IPS-18c (cell line): ENCODE data around the gene SGTA.

Source experiments
- H3K4me3 ChIP-seq: 2 replicates; pipeline ENCODE4 v1.7.0; 2013; ENCODE audit warnings: low read depth, mild to moderate bottlenecking, low read length, moderate library complexity; ENCODE audit not compliant: insufficient read depth
- H3K9me3 ChIP-seq: one replicate; pipeline ENCODE4 v1.6.1; 2013; ENCODE audit warnings: mild to moderate bottlenecking, low read length, moderate library complexity; ENCODE audit not compliant: control insufficient read depth, insufficient read depth

Gene SGTA

DNA sequence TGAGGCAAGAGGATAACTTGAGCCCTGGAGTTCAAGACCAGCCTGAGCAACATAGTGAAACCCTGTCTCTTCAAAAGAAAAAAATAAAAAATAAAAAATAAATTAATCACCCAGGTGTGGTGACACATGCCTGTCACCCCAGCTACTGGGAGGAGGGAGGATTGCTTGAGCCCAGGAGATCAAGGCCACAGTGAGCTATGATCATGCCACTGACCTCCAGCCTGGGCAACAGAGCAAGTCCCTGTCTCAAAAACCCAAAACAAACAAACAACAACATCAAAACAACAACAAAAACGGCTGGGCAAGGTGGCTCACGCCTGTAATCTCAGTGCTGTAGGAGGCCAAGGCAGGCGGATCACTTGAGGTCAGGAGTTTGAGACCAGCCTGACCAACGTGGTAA is 39.0 kb downstream of the SGTA start:
- H3K4me3 ChIP-seq = no peak overlapping the region

DNA sequence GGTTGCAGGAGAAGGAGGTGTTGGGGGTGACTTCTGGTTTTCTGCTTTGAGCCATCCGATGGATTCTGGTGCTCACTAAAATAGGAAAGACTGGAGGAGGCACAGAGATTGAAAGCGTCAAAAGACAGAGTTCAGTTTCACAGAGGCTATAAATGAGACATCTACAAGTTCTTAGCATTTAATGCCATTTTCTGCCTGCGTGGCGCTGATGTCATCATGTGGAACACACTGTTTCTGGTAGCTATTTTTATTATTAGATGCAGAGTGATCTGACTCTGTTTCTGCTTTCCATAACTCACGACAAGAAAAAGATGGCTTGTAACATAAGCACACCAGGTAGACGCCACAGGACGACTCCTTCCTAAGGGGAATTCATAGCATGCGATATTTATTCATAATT is 40.0 kb downstream of the SGTA start:
- Histone ChIP-seq H3K9me3 (no peaks in the 10 kb centered on the region), H3K4me3 (no peak overlapping the region)

More for the DNA sequence above, 39.0 kb downstream of the SGTA start:
- H3K9me3 ChIP-seq = no peaks in the 10 kb centered on the region

DNA sequence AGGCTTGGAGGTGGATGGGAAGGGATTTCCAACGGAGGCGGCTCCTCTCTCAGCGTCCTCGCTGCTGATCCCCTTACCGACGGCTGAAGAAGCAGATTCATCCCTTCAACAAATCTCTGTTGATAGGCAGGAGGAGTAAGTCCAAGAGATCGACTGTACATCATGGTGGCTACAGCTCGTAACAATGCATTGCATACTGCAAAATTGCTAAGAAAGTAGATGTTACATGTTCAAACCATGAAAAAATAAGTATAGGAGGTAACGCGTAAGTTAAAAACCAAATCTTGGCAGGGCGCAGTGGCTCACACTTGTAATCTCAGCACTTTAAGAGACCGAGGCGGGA is 42.8 kb downstream of the SGTA start:
- no peaks in the 10 kb centered on the region for H3K9me3 ChIP-seq
- H3K4me3 ChIP-seq = no peak overlapping the region

DNA sequence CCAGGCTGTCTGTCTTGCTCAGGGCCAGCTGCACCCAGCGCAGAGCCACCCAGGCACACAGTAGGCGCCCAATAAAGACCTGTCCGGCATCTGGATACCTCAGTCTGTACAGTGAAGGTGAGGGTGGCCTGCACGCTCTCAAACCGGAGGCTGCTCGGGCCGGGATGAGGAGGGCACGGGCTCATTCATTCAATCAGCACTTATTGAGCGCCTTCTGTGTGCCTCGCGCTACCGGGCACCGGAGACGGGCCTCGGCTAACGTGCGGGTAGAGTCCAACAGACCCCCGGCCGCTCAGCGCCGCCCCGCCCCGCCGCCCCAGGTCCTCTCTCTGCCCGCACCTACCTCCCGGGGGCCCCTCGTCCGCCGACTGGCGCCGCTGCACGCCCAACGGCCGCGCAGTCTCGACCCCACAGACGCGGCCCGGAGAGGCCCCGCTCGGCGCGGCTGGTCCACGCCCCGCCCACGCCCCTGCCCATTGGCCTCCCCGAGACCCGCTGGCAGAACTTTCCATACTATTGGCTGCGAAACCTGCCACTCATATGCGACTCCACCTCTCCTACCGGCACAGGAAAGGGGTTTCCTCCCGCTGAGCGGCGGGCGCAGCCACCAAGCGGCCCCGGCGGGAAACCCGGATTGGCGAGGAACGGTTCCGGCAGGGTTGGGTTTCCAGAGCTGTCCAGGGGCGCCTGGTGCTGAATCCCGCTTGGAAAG is 43.3 kb downstream of the SGTA start, which contains the start of gene SLC39A3:
Gene SLC39A3, minus strand, starts transcription at position 416 of the 712 bp plus-strand sequence. CDS start 2,760 bp downstream, outside the sequence.
- H3K4me3 ChIP-seq = peak within 1 kb of the TSS; percentile 86
- H3K9me3 ChIP-seq = no peaks in the 10 kb centered on the region

DNA sequence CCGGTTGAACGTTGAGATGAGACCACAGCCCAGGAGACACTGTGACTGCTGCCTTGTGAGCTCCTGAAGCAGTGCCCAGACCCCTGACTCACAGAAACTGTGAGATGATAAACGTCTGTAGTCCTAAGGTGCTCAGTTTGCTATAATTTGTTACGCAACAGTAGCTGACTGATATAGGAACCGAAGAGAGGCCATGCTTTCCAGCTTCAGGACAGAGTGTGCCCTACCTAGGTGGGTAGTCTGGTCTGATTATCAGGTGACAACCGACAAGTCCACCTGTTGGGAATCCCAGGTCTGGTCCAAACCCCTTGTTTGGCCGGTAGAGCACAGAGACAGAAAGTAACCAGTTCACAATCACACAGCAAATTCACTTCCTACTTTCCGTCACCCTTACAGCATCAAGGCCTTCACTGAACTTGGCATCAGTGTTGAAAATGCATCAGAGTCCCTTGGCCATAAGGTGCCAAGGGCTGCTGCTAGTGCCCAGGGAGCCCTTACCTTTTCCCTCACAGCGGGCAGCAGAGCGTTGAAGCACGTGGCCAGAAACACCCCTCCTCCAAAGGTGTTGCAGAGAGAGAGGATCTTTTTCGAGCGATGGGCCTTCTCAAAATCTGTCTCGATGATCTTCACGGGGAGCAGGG is 46.4 kb downstream of the SGTA start:
- peaks cover 2% of the 10 kb centered on the region for H3K9me3 ChIP-seq
- no peak overlapping the region for H3K4me3 ChIP-seq

DNA sequence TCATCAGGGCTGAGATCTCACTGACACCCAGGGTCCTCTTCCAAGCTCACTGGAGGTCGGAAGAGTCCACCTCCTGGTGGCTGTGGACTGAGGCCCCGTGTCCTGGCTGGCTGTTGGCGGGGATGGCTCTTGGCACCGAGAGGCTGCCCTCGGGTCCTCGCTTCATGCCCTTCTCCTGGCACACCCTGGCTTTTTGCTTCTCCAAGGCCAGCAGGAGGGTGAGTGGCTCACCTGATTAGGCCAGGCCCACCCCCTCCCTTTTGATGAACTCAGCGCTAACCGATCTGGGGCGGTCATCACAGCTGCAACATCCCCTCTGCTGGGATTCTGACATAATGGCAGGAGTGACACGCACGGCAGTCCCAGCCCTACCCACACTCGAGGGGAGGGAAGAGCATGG is 47.7 kb downstream of the SGTA start:
- H3K4me3 ChIP-seq = no peak overlapping the region
- H3K9me3 ChIP-seq = peaks cover 2% of the 10 kb centered on the region

DNA sequence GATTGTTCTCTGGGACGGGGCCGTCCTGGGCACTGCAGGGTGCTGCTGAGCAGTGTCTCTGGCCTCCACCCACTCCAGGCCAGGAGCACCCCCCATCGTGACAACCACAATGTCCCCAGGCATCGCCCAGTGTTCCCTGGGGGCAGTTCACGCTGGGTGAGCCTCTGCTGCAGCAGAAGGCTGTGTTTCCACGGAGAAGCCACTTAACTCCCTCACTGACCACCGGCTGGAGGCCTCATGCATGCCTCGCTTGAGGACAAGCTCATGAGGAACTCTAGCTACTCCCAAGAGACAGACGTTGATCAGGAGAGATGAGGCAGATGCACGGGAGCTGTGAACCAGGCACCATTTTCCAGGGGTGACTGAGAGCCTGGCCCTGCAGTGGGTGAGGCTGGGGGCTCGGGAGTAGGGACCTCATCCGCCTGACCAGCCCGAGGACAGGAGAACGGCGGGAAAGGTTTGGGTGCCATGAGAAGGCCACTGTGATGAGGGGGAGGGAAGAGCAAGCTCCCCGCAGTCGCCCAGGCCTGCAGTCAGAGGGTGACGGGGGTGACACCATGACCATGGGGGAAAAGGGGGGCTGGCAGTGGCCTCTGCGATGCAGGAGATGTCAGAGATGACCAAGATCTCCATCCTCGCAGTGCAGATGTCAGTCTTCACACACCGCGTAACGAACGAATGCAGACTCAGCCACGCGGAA is 48.3 kb downstream of the SGTA start:
- H3K9me3 ChIP-seq = peaks cover 2% of the 10 kb centered on the region
- no peak overlapping the region for H3K4me3 ChIP-seq

DNA sequence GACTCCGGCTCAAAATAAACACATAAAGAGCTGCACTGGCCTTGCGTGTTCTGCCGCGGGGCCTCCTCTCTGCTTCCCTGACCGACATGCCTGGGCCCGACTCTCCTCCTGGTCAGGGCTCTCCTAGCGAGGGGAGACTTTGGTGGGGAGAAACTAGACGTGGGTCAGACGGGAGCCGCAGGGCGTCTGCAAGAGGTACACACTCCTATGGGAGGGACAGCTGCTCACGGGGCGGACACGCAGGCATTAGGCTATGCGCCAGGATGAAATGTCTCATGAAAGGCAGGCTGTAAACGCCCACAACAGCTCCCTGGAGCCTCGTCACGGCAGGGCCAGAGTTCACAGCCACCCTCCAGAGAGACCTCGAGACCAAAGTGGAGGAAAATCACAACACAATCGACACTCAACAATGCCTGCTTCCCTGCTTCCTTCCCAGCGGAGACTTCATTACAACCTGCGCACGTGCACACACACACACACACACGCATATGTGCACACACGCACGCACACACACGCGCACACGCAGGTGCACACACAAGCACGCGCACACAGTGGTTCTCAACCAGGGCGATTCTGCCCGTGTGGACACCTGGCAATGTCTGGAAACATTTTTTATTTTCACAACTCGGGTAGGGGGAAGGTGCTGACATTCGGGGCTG is 49.0 kb downstream of the SGTA start:
- no peak overlapping the region for H3K4me3 ChIP-seq
- H3K9me3 ChIP-seq = peaks cover 2% of the 10 kb centered on the region

DNA sequence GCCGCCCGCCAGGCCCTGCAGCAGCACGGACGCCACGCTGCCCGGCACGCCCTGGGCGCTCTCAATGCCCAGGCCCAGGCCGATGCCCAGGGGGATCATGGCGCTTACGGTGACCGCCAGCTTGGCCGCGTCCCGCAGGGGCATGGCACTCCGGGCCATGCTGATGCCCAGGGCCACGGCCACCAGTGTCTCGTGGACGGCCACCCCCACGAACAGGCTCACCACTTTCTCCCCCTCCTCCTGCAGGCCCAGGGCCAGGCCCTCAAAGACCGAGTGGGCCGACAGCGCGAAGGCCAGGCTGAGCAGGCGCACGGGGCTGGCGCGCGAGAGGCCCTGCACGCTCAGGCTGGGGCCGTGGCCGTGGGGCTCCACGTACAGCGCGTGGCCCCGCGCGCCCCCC is 50.2 kb downstream of the SGTA start:
- H3K4me3 ChIP-seq = no peak overlapping the region
- peaks cover 2% of the 10 kb centered on the region for H3K9me3 ChIP-seq

DNA sequence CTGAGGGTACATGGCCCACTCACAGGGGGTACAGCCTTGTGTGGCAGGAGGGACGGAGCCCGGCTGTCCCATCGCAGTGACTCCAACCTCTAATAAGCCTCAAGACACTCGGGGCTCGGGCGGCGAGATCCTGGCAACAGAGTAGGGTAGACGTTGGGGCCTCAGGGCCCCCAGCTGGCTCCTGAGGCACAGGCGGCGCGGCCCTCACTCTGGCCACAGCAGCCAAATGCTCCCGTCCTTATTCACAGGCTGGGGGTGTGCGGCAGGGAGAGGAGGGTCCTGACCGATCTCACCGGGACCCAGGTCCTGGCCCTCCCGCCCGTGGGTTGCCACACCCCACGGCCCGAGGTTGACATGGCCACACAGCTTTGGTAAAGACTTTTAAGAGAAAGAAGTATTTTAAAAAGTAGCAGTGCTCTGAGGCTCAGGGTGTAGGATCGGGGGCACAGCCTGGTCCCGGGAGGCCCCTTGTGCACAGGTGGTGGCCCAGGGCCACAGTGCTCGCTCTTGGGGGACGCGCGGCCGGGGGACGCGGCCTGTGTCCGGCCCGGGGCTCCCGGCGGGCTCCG is 50.8 kb downstream of the SGTA start:
- peaks cover 2% of the 10 kb centered on the region for H3K9me3 ChIP-seq
- no peak overlapping the region for H3K4me3 ChIP-seq

DNA sequence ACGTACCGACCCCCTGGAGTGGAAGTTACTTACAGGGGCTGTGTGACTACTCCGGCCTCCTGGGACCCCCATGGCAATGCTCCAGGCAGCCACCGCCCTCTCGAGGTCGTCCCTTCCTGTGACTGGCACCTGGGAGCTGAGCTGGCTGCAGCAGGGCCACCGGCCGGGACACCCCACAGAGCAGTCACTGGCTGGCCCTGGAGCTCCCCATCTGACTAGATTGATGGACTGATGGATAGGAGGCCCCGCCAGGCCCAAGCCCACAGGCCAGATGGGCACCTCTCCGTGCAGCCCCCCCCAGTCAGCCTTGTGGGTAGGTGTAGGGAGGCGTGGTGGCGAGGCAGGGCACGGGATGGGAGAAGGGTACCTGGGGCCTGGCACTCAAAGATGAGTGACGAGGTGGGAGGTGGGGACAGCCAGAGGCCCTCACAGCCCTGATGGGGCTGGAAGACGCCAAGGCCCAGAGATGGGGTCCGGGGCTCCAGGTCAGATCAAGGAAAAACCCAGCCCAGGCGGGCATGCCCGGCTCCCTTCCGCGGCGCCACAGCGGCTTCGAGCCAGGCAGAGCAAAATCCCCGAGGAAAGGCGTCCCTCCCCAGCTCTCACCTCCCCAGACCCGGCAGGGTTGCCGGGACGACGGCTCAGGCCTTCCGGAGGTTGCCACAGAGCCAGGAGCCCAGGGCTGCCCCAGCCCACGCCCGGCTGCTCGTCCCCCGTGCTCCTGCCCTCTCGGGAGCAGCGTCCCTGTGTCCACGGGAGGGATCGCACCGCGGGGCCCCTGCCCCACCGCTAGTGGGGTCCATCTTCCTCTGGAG is 51.7 kb downstream of the SGTA start:
- Histone ChIP-seq H3K9me3 (peaks cover 2% of the 10 kb centered on the region), H3K4me3 (no peak overlapping the region)

DNA sequence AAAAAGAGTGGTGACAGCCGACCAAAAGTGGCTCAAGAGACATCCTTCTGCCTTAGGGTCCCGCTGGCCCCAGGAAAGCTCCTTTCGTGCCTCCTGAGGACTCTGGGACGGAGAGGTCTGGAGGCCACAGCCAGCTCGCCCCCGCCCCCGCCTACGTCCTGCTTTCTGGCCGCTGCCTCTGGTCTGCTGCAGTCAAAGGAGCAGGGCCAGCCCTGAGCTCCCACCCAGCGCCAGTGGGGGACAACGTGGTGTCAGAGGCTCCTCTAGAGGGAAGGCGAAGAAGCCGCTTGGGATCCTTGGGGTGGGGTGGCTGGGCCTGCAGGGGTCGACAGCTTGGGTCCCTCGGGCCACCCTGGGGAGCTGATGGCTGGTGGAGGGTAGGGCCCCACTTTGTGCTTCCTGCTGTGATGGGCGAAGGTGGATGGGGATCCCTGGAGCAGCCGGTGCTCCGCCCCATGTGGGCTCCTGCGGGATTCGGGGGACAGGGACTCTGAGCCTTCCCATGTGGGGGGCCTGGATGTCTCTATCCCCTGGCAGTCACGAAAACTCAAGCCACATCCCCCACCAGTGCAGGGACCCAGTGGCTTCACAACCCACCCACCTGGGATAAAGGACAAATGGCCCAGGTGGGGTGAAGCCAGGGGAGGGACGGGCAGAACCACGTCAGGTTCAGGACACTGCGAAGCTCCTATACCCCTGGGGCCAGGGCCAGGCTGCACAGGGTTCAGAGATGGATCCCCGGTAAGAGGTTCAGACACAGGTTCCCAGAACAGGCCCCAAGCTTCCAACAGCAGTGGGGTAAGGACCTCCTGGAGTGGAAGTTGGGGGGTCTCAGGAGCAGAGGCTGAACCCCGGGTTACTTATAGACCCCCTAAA is 52.9 kb downstream of the SGTA start:
- Histone ChIP-seq H3K4me3 (no peak overlapping the region), H3K9me3 (peaks cover 2% of the 10 kb centered on the region)

DNA sequence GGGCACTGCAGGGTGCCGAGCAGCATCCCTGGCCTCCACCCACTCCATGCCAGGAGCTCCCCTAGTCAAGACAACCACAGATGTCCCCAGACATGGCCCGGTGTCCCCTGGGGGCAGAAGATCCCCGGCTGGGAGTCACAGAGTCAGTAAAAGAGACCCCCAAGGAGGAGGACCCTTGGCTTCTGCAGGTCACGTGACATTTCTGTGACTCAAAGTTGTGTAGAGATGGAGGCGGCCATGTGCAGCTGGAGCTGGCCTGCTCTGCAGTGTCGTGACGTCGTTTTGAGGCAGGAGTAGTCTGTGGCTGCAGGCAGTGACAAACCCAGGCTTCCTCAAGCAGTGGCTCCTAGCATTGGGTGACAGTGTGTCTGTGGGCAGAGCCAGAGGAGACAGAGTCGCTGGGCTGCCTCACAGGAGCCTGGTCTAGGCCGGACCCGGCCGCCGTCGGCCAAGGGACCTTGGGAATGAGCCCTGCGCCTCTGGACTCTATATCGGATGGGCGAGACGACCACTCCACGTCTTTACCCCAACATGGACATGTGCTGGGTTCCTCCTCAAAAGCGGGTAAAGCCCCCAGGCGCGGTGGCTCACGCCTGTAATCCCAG is 54.2 kb downstream of the SGTA start:
- Histone ChIP-seq H3K4me3 (no peak overlapping the region), H3K9me3 (no peaks in the 10 kb centered on the region)

DNA sequence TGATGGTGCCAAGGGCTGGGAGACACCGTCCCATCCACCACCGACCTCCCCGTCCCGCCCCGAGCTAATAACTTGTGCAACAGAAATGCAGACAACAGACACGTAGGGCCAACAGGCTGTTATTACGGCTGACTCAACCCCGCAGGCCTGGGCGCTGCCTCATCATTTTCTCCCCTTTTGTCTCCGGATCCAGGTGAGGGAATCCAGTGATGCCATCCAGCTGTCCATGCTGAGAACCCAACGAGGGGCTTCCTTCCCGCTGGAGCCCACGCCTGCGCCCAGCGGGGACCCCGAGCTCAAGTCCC is 55.5 kb downstream of the SGTA start:
- H3K4me3 ChIP-seq = no peak overlapping the region
- no peaks in the 10 kb centered on the region for H3K9me3 ChIP-seq

DNA sequence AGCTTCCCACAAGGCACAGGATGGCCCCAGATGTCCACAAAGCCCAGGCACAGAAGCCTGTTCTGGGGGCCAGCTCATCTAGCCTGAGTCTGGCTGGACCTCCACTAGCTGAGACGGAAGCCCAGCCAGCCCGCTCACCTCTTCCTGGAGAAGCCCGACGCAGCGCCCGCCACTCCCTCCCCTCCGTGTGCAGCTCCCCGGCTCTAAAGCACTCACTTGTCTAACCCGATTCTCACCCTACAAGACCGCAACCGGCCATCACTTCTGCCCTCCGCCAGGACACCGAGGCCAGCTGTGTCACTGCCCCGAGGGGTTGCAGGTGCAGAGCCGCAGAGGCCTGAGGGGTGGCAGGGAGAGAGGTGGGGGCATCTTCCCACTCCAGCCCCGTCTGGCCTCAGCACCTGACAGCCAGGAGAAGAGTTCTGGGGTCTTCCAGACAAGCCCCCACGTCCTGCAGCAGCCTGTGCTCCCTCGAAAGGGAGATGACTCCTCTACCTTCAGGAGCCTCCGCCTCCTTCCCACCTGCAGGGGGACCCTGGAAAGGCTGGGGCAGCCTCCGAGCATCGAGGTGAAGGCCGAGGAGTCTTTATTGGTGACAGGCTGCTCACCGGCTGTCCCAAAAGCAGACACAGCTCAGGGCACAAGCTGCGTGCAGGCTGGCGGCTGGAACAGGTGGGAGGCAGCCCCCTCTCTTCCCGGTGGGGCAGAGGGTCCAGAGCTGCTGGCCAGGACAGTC is 56.0 kb downstream of the SGTA start:
- Histone ChIP-seq H3K9me3 (no peaks in the 10 kb centered on the region), H3K4me3 (no peak overlapping the region)
